Upper lobe of left lung (tissue), 6 donors: ENCODE results near the gene ATP5PF. TPM values are rescaled to one million over a fixed set of nuclear protein-coding genes. Genes with fewer than 3 reads are reported as not detected.

Experiments used
- ATAC-seq, 2 donors: fragments of 200-7000 bp; cut with Tn5 transposase; one replicate each; pipeline ENCODE4 v1.9.1; 2022; ENCODE audit warnings: mild to moderate bottlenecking in 2 of 2, moderate library complexity in 2 of 2; ENCODE audit not compliant: low FRiP score in 2 of 2
- DNase-seq, 2 donors: peaks; one replicate each; pipeline ENCODE4 v3.0.0-alpha.2; 2019 to 2020
- H3K27ac ChIP-seq, 4 donors: fragments of 200-600 bp; sonication (generic); one replicate each; pipeline ENCODE4 v1.5.1; 2016 to 2019
- H3K27me3 ChIP-seq, 4 donors: fragments of 200-600 bp; sonication (generic); one replicate each; pipeline ENCODE4 v1.5.1; 2017 to 2019
- H3K36me3 ChIP-seq, 4 donors: fragments of 200-600 bp; sonication (generic); one replicate each; pipeline ENCODE4 v1.5.1; 2016 to 2019
- H3K4me1 ChIP-seq, 4 donors: fragments of 200-600 bp; sonication (generic); one replicate each; pipeline ENCODE4 v1.5.1; 2018 to 2019
- H3K4me3 ChIP-seq, 4 donors: fragments of 200-600 bp; sonication (generic); one replicate each; pipeline ENCODE4 v1.5.1; 2017 to 2019; ENCODE audit warnings: mild to moderate bottlenecking in 2 of 4, moderate library complexity in 1 of 4
- H3K9me3 ChIP-seq, 4 donors: fragments of 200-600 bp; sonication (generic); one replicate each; pipeline ENCODE4 v1.5.1; 2018 to 2019
- EP300 ChIP-seq, 4 donors: sonication (generic); formaldehyde crosslinking; IDR thresholded peaks; one replicate each; pipeline ENCODE4 v1.5.1; 2017; ENCODE audit warnings: antibody characterized with exemption in 4 of 4, control low read depth in 2 of 4
- POLR2A ChIP-seq, 4 donors: fragments of 450-650 bp; IDR thresholded peaks; one replicate each; pipeline ENCODE4 v1.5.1; 2016 to 2017; ENCODE audit warnings: antibody characterized with exemption in 4 of 4, mild to moderate bottlenecking in 2 of 4
- POLR2AphosphoS5 ChIP-seq, 2 donors: sonication (generic); formaldehyde crosslinking; IDR thresholded peaks; one replicate each; pipeline ENCODE4 v1.5.1; 2017; ENCODE audit warnings: antibody characterized with exemption in 2 of 2
- WGBS, 2 donors: methylation state at CpG; one replicate each; pipeline ENCODE4 v1.1.5; 2017 to 2018; 5-methylcytosine and 5-hydroxymethylcytosine counted together
- total RNA-seq, 6 donors: library from RNA; depleted of rRNA in 4 of 6; stranded (reverse); fragments of >200 nt in 4 of 6; gene quantifications; one replicate each; pipeline versions ENCODE4 v1.1.0 to v1.2.1, GENCODE V29; 2016 to 2021
- TF ChIP-seq, protein P1 (sequence below), 6 experiments: fragments of 450-650 bp in 4 of 6; fragments of 200-600 bp in 2 of 6; sonication (generic) in 2 of 6; IDR thresholded peaks; one replicate each; pipeline ENCODE4 v1.5.1; 2016 to 2019; ENCODE audit warnings: antibody characterized with exemption in 6 of 6
- donor health status: DM: no; HTN: no; CAD: no; lungs with moderate emphysema.
- donor health status: DM: no; HTN: yes; CAD: no; lungs with severe emphysema.

The ATP5PF gene
- total RNA-seq, 6 donors from 2014 or later = 26.2 to 87.3 (median 64.1) TPM

DNA sequence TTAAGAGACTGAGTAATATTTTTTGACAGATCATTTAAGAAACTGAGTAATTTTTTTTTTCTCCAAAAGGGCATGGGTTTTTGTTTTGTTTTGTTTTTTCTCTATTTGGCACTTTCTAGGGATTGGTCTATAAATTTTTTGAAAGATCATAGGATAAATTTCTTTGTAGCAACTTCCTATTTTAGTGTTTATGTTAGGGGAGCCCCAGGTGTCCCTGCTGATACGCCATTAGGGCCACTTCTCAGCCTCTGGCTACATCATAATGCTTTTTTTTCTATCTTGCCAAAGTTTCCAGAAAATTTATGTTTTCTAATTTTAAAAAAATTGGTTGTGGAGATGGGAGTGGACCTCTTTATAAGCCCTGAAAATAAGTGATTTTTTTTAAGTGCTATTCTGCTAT lies 2.7 kb upstream of the ATP5PF start:
- TF ChIP-seq, protein P1, sequence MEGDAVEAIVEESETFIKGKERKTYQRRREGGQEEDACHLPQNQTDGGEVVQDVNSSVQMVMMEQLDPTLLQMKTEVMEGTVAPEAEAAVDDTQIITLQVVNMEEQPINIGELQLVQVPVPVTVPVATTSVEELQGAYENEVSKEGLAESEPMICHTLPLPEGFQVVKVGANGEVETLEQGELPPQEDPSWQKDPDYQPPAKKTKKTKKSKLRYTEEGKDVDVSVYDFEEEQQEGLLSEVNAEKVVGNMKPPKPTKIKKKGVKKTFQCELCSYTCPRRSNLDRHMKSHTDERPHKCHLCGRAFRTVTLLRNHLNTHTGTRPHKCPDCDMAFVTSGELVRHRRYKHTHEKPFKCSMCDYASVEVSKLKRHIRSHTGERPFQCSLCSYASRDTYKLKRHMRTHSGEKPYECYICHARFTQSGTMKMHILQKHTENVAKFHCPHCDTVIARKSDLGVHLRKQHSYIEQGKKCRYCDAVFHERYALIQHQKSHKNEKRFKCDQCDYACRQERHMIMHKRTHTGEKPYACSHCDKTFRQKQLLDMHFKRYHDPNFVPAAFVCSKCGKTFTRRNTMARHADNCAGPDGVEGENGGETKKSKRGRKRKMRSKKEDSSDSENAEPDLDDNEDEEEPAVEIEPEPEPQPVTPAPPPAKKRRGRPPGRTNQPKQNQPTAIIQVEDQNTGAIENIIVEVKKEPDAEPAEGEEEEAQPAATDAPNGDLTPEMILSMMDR (IDR thresholded peaks at IDR 0.05) = no peak
- no peak for TF ChIP-seq EP300 (IDR thresholded peaks at IDR 0.05)
- no peak for TF ChIP-seq POLR2A (IDR thresholded peaks at IDR 0.05)
- TF ChIP-seq POLR2AphosphoS5 (IDR thresholded peaks at IDR 0.05) = no peak

GRCh38 chr21:25735646-25736597 lies 1.2 kb upstream of the ATP5PF start:
- no peaks in the 10 kb centered on the region for H3K27me3 ChIP-seq
- peak in 1 of 2 donors; percentile 87 for ATAC-seq
- peak overlapping the region; percentile 93 to 100 (median 99) for H3K27ac ChIP-seq
- H3K9me3 ChIP-seq = no peaks in the 10 kb centered on the region
- peak in 1 of 2 donors; percentile 88 for DNase-seq
- 1 to 2% methylated on average over 21 to 44 of the region's 48 CpGs for WGBS, 2 donors
- TF ChIP-seq POLR2A (IDR thresholded peaks at IDR 0.05) = peak in 1 of 4 donors; percentile 5
- TF ChIP-seq, protein P1 (IDR thresholded peaks at IDR 0.05) = no peak
- H3K4me3 ChIP-seq = peak overlapping the region; percentile 75 to 98 (median 88)
- no peaks in the 10 kb centered on the region for H3K36me3 ChIP-seq
- peaks cover 22 to 40% (median 30%) of the 10 kb centered on the region in 4 donors for H3K4me1 ChIP-seq

More for the DNA sequence above, 2.7 kb upstream of the ATP5PF start:
- DNase-seq = no peak
- Histone ChIP-seq H3K27me3 (no peaks in the 10 kb centered on the region), H3K4me1 (peaks cover 19 to 34% (median 26%) of the 10 kb centered on the region in 4 donors), H3K36me3 (no peaks in the 10 kb centered on the region), H3K9me3 (no peaks in the 10 kb centered on the region), H3K4me3 (no peak overlapping the region), H3K27ac (no peak overlapping the region)
- 69 to 71% methylated on average over 1 of the region's 1 CpG for WGBS, 2 donors
- no peak for ATAC-seq

DNA sequence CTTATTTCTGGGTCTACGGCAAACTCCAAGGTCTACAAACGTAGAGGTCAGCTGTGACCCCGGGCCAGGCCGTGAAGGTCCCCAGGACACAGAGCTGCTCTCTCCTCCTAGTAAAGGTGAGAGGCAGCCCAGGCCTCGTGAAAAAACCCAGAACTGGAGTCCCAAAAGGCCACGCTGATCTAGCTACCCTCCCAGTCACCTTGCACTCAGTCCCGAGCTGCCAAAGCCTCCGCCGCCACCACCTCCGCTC lies 125 bp downstream of the ATP5PF start:
- no peaks in the 10 kb centered on the region for H3K27me3 ChIP-seq
- no peak for DNase-seq
- peak overlapping the region; percentile 93 to 100 (median 99) for H3K27ac ChIP-seq
- WGBS, 2 donors = 0% methylated on average over 4 to 9 of the region's 10 CpGs
- TF ChIP-seq POLR2A (IDR thresholded peaks at IDR 0.05) = peak in 3 of 4 donors; percentile 63 to 85 (median 71)
- TF ChIP-seq POLR2AphosphoS5 (IDR thresholded peaks at IDR 0.05) = no peak
- no peak for TF ChIP-seq EP300 (IDR thresholded peaks at IDR 0.05)
- TF ChIP-seq, protein P1 (IDR thresholded peaks at IDR 0.05) = no peak
- peaks cover 0 to 7% (median 3%) of the 10 kb centered on the region in 4 donors for H3K36me3 ChIP-seq
- ATAC-seq = no peak
- peak overlapping the region; percentile 75 to 98 (median 88) for H3K4me3 ChIP-seq
- H3K4me1 ChIP-seq = peaks cover 24 to 40% (median 30%) of the 10 kb centered on the region in 4 donors
- no peaks in the 10 kb centered on the region for H3K9me3 ChIP-seq

DNA sequence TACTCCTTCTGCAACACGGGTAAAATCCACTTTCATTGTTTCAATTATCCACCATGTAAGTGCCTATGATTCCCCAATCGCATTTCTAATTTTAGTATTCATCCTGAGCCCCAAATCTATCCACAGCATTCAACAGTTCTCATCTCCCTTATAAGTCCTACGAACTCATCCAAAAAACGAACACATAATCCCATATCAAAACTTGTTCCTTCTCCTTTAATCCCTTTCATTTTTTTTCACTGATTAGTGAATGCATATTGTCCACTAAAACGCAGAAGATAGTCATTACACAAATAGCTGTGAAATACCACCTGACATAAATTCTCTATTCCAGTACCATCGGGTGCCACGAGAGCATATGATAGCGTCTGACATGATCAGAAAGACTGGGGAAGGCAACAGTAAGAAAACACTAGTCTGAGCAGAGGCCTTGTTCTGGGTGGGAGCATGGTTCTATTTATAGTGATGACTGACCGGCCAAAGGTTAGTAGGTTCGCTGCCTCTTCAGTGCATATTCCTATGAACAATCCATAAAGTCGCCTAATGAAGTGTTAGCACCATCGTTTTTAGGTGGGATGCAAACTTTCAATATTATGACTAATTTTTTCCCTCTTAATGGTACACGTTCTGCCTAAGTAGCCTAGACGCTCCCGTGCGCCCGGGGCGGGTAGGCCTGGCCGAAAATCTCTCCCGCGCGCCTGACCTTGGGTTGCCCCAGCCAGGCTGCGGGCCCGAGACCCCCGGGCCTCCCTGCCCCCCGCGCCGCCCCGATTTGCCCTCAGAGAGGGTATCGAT lies 648 bp downstream of the ATP5PF start:
- Histone ChIP-seq H3K4me3 (peak overlapping the region; percentile 75 to 98 (median 88)), H3K9me3 (no peaks in the 10 kb centered on the region), H3K27me3 (no peaks in the 10 kb centered on the region), H3K36me3 (peaks cover 0 to 12% (median 8%) of the 10 kb centered on the region in 4 donors), H3K4me1 (peaks cover 24 to 40% (median 30%) of the 10 kb centered on the region in 4 donors), H3K27ac (peak overlapping the region; percentile 93 to 100 (median 99))
- ATAC-seq (peak in 1 of 2 donors; percentile 4), DNase-seq (peak; percentile 22 to 90)
- TF ChIP-seq POLR2A (IDR thresholded peaks at IDR 0.05) = no peak
- TF ChIP-seq, protein P1 (IDR thresholded peaks at IDR 0.05) = no peak
- TF ChIP-seq POLR2AphosphoS5 (IDR thresholded peaks at IDR 0.05) = no peak
- no peak for TF ChIP-seq EP300 (IDR thresholded peaks at IDR 0.05)
- WGBS, 2 donors = 6 to 7% methylated on average over 20 to 29 of the region's 30 CpGs
